ENCODE results near the gene VSIG2. TPM values are rescaled to one million over a fixed set of nuclear protein-coding genes. Genes with fewer than 3 reads are reported as not detected.
A peak's percentile ranks its signal among the peaks of the same experiment; 100 is the strongest.

The VSIG2 gene
- total RNA-seq, 1 experiment from 2014 or later: 0.90 TPM

DNA sequence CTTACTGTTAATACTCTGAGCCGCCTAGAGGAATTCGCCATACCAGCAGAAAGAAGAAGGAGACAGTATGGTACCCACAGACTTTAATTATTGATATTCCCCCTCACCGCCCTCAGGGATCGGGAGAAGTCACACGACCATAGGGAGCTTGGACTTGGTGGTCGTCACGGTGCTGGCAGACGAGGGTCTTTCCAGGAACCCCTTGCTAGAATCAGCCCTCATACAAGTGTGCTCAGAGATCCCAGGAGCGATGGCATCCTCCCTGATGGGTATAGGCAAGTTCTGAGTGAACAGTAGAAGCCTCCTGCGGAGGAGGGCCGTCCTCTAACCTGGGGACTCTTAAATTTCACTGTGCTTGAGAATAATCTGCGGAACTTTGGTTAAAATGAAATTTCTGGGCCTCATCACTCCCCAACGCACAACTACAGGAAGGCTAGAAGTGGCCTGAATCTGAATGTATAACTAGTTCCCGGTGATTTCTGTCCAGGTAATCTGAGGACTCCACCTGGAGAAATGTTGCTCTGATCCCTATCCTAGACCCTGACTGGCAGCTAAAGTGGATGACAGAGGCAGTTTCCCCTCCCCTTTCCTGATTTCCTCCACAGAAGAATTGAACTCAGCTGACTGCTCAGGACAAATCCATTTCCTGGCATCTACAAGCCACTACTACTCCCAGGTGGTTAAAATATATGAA, 4.5 kb downstream of the VSIG2 start:
- Histone ChIP-seq H3K4me3 (ENCODE audit: insufficient read depth, low read depth, low read length) (peak overlapping the region; percentile 37), H3K27me3 (ENCODE audit: control insufficient read depth, insufficient read depth, low read length) (peaks cover 95% of the 10 kb centered on the region), H3K36me3 (replicated peaks; ENCODE audit: control insufficient read depth, insufficient read depth, low read length) (no peaks in the 10 kb centered on the region)
- peak; percentile 63 for DNase-seq

DNA sequence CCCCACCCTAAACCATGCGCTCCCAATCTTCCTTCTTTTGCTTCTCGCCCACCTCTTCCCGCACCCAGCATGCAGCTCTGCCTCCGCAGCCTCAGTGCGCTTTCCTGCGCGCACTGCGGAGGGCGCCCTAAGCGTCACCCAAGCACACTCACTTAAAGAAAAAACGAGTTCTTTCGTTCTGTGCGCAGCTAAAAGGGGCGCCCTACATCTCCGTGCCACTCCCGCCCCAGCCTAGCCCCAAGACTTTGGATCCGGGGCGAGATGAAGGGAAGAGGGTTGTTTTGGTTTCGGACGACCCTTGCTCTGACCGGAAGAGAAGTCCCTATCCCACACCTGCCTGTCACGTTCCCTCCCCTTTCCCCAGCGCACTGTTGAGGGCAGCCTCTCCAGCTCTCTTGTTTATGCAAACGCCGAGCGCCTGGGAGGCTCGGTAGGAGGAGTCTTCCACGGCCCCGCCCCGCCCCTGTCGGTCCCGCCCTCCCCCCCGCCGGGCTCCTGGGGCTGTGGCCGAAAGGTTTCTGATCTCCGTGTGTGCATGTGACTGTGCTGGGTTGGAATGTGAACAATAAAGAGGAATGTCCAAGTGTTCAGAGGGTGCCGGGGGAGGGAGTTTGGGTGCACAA, 5.3 kb downstream of the VSIG2 start:
- Histone ChIP-seq H3K36me3 (replicated peaks; ENCODE audit: control insufficient read depth, insufficient read depth, low read length) (no peaks in the 10 kb centered on the region), H3K27me3 (ENCODE audit: control insufficient read depth, insufficient read depth, low read length) (peaks cover 95% of the 10 kb centered on the region), H3K4me3 (ENCODE audit: insufficient read depth, low read depth, low read length) (peak overlapping the region; percentile 43)
- DNase-seq: peak; percentile 97

DNA sequence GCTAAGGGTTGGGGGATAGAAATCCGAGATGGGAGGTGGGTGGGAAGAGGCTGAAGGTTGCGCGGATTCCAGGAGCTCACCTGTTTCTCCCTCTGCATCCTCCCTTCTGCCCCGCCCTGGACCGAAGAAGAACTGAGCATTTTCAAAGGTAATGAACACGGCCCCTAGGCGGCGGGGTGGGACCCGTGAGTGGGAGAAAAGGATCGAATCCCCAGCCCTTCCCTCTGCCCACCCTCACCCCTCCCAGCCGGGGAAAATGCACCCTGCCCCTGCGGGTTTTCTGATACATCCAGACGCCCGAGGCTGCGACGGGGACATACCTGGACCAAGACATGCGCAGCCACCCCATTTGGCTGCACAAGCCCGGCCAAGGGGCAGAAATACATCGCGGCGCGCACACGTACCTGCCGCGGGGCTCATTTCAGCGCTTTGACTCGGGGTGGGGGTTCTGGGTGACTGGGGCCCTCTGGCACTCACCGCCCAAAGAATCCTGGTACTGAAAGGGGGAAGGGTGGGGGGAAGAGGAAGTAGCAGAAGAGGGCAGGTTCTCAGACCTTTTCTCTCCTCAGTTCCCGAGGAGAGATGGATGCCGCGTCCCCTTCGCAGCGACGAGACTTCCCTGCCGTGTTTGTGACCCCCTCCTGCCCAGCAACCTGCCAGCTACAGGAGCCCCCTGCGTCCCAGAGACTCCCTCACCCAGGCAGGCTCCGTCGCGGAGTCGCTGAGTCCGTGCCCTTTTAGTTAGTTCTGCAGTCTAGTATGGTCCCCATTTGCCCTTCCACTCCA, 6.0 kb downstream of the VSIG2 start:
- H3K27me3 ChIP-seq (ENCODE audit: control insufficient read depth, insufficient read depth, low read length): peaks cover 95% of the 10 kb centered on the region
- no peaks in the 10 kb centered on the region for H3K36me3 ChIP-seq (replicated peaks; ENCODE audit: control insufficient read depth, insufficient read depth, low read length)
- peak; percentile 87 for DNase-seq
- peak overlapping the region; percentile 43 for H3K4me3 ChIP-seq (ENCODE audit: insufficient read depth, low read depth, low read length)

DNA sequence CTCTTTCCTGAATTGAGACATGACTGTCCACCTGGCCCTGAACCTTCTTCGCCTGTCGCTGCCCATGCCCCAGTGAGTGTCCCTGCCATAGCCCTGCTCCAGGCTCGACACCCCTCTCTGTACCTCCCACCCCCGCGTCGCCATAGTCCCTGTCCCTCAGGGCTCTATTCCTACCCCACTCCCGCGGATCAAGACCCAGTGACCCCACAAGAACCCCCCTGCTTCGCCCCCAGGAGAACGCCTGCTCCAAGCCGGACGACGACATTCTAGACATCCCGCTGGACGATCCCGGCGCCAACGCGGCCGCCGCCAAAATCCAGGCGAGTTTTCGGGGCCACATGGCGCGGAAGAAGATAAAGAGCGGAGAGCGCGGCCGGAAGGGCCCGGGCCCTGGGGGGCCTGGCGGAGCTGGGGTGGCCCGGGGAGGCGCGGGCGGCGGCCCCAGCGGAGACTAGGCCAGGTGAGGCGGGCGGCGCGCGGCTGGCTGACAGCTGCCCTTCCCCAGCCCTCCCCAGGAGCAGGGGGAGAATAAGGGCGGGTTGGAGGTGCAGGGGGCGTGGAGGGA, 6.7 kb downstream of the VSIG2 start:
- no peak for DNase-seq
- peaks cover 95% of the 10 kb centered on the region for H3K27me3 ChIP-seq (ENCODE audit: control insufficient read depth, insufficient read depth, low read length)
- peak overlapping the region; percentile 43; the same call in 1 of the 2 replicates for H3K4me3 ChIP-seq (ENCODE audit: insufficient read depth, low read depth, low read length)
- H3K36me3 ChIP-seq (replicated peaks; ENCODE audit: control insufficient read depth, insufficient read depth, low read length): no peaks in the 10 kb centered on the region

DNA sequence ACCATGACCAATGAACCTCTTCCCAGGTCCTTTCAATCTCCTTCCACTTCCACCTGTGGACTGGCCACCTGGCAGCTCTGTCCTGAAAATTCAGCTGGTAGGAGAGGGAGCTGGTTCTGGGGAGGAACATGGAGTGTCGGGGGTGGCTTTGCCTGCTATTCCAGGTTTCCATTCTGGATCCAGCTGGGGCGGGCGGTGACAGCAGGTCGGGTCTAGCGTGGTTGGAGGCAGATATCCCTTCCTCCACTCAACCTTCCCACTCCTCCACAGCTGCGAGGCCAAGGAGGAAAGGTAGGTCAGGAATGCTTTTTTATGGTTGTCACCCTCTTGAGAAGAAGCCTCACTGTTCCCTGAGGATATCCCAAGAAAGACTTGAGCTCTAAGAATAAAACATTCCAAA, 9.0 kb downstream of the VSIG2 start:
- no peak for DNase-seq
- H3K36me3 ChIP-seq (replicated peaks; ENCODE audit: control insufficient read depth, insufficient read depth, low read length): no peaks in the 10 kb centered on the region
- H3K4me3 ChIP-seq (ENCODE audit: insufficient read depth, low read depth, low read length): no peak overlapping the region
- H3K27me3 ChIP-seq (ENCODE audit: control insufficient read depth, insufficient read depth, low read length): peaks cover 91% of the 10 kb centered on the region

DNA sequence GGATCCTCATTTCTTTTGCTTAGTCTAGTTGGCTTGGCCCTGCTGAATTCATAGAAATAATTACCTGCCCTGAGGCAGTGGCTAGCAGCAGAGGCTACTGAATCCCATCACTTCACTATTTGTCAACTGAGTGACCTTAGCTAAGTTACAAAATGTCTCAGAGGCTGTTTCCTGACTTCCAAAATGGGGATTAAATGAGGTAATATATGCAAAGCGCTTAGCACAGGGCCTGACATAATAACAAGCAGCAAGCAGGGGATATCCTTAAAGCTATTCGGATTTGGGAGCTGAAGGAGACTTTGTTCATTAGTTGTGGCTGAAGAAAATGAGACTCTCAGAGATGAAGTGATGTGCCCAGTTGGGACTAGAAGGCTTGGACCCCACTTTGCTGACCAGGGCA, 9.5 kb downstream of the VSIG2 start:
- Histone ChIP-seq H3K27me3 (ENCODE audit: control insufficient read depth, insufficient read depth, low read length) (peaks cover 91% of the 10 kb centered on the region), H3K4me3 (ENCODE audit: insufficient read depth, low read depth, low read length) (no peak overlapping the region), H3K36me3 (replicated peaks; ENCODE audit: control insufficient read depth, insufficient read depth, low read length) (no peaks in the 10 kb centered on the region)
- no peak for DNase-seq

DNA sequence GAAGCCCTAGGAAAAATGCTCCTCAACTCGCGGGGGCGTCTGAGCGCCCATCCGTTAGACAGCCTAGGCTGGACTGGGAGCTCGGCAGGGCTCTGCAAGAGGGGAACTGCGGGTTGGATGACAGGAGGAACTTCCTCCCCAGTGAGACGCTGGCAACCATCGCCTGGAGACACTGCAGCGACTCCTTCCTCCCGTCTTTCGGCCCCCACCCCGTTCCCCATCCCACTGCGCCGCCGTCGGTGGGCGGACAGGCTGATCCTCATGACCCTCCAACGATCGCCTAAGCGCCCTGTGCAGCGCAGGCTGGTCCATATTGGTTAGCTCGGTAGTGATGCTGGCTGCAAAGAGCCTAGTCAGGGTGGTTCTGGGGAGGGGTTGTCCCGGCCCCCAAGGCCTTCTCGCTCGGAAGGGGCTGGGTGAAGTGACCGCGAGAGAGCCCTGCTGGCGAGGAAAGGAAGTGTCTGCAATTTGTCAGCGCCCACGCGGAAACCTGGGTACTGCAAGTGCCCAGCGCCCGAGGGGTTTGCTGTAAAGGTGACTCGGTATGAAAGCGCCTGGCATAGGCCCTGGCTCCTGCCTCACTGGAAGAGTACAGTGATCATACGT, 11.7 kb downstream of the VSIG2 start:
- peak overlapping the region; percentile 47 for H3K4me3 ChIP-seq (ENCODE audit: insufficient read depth, low read depth, low read length)
- peak; percentile 69 for DNase-seq

DNA sequence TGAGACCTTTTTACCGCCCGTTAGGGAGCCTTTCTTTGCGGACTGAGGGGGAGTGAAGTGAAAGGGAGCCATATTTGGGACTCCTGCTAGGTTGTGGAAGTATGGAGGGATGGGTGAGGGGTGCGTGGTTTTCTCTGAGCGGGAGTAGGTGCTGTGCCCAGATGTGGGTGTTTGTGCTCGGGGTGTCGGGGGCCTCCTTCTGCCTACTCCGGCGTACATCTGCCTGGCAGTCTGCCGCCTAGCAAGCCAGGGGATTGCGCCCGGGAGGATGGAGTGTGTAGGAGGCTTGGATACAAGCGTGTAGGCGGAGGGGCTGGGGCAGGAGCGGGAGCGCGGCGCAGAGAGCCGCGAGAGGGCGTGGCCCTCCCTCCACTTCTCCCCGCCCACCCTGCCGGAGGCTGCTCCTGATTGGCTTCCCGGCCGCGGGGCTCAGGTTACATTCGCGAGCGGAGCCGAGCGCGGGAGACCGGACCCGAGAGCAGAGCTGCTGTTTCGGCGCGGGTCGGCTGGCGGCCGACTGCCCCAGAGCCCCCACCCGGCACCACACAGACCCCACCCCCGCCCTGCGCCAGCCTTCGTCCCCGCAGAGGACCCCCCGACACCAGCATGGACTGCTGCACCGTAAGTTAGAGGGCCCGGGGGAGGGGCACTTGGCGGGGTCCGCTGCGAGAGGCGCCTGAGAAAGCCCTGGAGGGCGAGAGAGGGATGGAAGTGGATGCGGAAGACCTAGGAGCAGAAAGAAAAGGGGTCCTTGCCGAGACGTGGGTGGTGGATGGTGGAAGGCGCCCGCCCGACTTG, 12.4 kb downstream of the VSIG2 start, which contains the start of gene NRGN:
Gene NRGN, plus strand, starts transcription at position 464 of the 798 bp plus-strand sequence. Its CDS starts 143 bp downstream, at position 607.
- H3K27me3 ChIP-seq (ENCODE audit: control insufficient read depth, insufficient read depth, low read length): peaks cover 86% of the 10 kb centered on the region
- H3K36me3 ChIP-seq (replicated peaks; ENCODE audit: control insufficient read depth, insufficient read depth, low read length): no peaks in the 10 kb centered on the region
- DNase-seq: peak; percentile 99
- peak within 1 kb of the TSS; percentile 47 for H3K4me3 ChIP-seq (ENCODE audit: insufficient read depth, low read depth, low read length)

More for the DNA sequence above, 11.7 kb downstream of the VSIG2 start:
- H3K27me3 ChIP-seq (ENCODE audit: control insufficient read depth, insufficient read depth, low read length): peaks cover 89% of the 10 kb centered on the region
- no peaks in the 10 kb centered on the region for H3K36me3 ChIP-seq (replicated peaks; ENCODE audit: control insufficient read depth, insufficient read depth, low read length)

DNA sequence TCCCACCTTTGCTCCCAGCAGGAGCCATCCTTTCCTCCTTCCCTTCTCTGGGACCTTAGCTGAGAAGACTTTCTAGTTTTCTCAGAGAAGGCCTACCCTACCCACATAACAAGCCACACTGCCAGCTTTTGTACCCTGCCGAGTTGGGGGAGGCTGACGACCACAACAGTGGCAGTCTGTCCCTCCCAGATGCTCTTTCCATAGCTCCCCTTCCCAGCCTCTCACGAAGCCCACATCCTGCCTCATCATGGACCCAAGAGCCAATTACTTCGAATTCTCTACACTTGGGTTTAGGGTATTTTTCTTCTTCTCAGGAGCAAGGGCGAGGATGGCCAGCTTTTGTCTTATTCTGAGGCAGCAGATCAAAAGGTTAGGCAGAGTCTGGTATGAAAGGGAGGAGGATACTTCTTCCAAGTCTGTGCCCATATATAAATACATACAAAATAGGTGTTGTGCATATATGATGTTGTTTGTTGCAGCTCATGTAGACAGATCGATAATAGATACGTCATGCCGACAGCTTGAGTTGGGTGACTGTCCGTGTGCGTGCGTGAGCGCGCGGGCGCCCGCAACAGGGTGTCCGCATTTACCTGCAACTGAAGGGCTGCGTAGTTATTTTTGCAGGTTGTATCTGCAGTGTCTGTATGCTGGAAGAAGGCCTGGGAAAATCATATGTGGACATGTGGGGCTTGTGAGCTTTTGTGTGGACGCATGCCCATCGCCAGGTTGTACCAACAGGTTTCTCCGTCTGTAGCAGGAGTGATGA, 13.2 kb downstream of the VSIG2 start:
- H3K27me3 ChIP-seq (ENCODE audit: control insufficient read depth, insufficient read depth, low read length): peaks cover 80% of the 10 kb centered on the region

DNA sequence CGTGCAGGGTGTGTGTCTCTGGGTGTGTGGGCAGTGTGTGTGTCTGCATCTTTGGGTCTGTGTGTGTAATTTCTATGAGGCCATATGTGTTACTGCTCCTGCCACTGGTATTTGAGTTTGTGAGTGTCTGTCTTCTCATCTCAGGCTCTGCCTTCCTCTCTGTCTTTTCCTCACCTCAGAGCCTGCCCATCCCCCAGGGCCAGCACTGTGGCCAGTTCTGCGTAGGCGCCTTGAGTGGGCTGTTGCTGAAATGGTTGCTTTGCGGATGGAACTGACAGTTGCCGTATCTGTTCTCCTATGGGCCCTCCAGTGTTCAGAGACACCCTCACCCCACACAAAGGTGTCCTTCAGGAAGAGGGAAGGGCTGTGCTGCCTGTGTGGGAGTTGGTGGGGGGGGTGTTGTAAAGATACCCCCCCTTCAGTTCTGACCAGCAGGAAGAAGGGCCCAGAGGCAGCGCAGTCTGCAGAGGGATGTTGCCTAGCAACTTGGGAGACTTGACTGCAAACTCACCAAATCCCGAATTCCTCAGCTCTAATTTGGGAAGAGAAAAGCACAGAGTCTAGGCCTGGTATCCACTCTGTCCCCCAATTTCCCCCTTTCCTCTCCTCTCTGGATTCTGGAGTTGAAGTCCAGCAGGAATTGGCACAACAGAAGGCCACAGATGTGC, 14.3 kb downstream of the VSIG2 start:
- Histone ChIP-seq H3K27me3 (ENCODE audit: control insufficient read depth, insufficient read depth, low read length) (peaks cover 68% of the 10 kb centered on the region), H3K4me3 (ENCODE audit: insufficient read depth, low read depth, low read length) (no peak overlapping the region), H3K36me3 (replicated peaks; ENCODE audit: control insufficient read depth, insufficient read depth, low read length) (no peaks in the 10 kb centered on the region)
- DNase-seq: no peak

More for the DNA sequence above, 13.2 kb downstream of the VSIG2 start:
- H3K4me3 ChIP-seq (ENCODE audit: insufficient read depth, low read depth, low read length): peak overlapping the region; percentile 47
- no peaks in the 10 kb centered on the region for H3K36me3 ChIP-seq (replicated peaks; ENCODE audit: control insufficient read depth, insufficient read depth, low read length)
- DNase-seq: no peak

DNA sequence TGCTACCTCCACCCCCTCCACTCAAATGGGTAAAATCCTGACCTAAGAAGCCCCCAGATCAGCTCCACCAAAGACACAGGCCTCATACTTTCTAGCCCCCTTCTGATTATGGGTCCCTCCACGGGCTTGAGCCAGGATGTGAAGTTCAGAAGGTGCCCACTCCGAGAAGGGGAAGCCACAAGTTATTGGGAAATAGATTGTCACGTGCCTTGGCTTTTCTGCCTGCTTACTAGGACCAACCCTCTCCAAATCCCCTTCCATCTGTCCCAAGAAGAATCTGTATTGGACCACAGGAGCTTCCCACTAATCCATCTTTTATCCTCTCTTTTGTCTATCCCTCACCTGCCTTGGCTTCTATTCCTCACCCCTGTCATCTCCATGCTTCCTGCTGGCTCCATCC, 15.3 kb downstream of the VSIG2 start:
- no peaks in the 10 kb centered on the region for H3K36me3 ChIP-seq (replicated peaks; ENCODE audit: control insufficient read depth, insufficient read depth, low read length)
- peaks cover 58% of the 10 kb centered on the region for H3K27me3 ChIP-seq (ENCODE audit: control insufficient read depth, insufficient read depth, low read length)

DNA sequence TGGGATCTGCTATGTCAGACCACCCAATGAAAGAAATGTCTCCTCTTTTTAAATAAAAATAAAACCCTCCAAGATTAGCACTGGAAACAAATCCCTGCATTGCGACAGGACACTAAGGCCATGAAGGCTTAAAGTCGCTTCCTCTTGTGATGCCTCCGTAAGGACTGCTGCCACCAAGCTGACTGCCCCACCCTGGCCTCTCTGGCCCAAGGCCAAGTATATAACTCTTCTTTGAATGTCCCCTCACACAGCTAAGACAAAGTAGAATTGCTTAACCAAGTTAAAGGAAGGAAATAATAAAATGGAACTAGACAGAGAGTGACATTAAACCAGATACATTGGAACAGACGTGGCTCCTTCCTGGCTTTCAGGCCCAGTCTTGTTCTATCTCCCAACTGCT, 19.8 kb downstream of the VSIG2 start:
- no peak for DNase-seq
- no peaks in the 10 kb centered on the region for H3K36me3 ChIP-seq (replicated peaks; ENCODE audit: control insufficient read depth, insufficient read depth, low read length)
- peaks cover 17% of the 10 kb centered on the region for H3K27me3 ChIP-seq (ENCODE audit: control insufficient read depth, insufficient read depth, low read length)
- no peak overlapping the region for H3K4me3 ChIP-seq (ENCODE audit: insufficient read depth, low read depth, low read length)

More for the DNA sequence above, 15.3 kb downstream of the VSIG2 start:
- no peak overlapping the region for H3K4me3 ChIP-seq (ENCODE audit: insufficient read depth, low read depth, low read length)
- DNase-seq: no peak

All from H7 (cell line).